ENCODE measurements around the gene SLC5A11. TPM values are rescaled to one million over a fixed set of nuclear protein-coding genes. Genes with fewer than 3 reads are reported as not detected.
"Not testable (repeated sequence)": the region's sequence is repeated elsewhere in the genome, so short reads cannot be mapped to it uniquely, and the experiment has no call there.

The SLC5A11 gene
- total RNA-seq, 1 experiment from 2014 or later = 5.7 TPM

DNA sequence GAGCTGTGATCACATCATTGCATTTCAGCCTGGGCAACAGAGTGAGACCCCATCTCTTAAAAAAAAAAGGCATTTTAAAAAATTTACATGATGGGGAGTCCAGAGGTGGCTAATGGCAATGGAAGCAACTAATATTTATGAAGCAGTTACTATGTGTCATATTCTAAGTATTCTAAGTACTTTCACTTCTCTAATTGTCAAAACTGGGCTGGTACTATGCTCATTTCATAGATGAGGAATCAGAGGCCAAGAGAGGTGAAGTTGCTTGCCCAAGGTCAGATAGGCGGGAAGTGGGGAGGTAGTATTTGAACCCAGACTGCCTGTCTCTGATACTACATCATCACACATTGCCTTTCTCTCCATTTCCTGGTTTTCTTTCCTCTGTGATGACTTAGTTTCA, 50.7 kb downstream of the SLC5A11 start:
- no peak for DNase-seq
- no peaks in the 10 kb centered on the region for H4K20me1 ChIP-seq (ENCODE audit: insufficient read depth)
- H3K79me2 ChIP-seq (ENCODE audit: low read depth) = no peaks in the 10 kb centered on the region
- TF ChIP-seq, protein P1, sequence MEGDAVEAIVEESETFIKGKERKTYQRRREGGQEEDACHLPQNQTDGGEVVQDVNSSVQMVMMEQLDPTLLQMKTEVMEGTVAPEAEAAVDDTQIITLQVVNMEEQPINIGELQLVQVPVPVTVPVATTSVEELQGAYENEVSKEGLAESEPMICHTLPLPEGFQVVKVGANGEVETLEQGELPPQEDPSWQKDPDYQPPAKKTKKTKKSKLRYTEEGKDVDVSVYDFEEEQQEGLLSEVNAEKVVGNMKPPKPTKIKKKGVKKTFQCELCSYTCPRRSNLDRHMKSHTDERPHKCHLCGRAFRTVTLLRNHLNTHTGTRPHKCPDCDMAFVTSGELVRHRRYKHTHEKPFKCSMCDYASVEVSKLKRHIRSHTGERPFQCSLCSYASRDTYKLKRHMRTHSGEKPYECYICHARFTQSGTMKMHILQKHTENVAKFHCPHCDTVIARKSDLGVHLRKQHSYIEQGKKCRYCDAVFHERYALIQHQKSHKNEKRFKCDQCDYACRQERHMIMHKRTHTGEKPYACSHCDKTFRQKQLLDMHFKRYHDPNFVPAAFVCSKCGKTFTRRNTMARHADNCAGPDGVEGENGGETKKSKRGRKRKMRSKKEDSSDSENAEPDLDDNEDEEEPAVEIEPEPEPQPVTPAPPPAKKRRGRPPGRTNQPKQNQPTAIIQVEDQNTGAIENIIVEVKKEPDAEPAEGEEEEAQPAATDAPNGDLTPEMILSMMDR (conservative IDR thresholded peaks at IDR 0.05) = no peak
- no peak for TF ChIP-seq EZH2 (IDR thresholded peaks at IDR 0.05; ENCODE audit: low read depth)
- no TSS peak for BruUV-seq (replicated peaks)
- POLR2A ChIA-PET (ENCODE audit: unreplicated experiment) = no interaction called here
- H3K9me3 ChIP-seq (ENCODE audit: insufficient read depth, low read depth) = no peaks in the 10 kb centered on the region
- H2AFZ ChIP-seq = no peak overlapping the region
- H3F3A ChIP-seq (ENCODE audit: insufficient read depth, low read depth) = no peaks in the 10 kb centered on the region
- intact Hi-C loops (cut with micrococcal nuclease; ENCODE audit: unreplicated experiment) = no loop called here
- CTCF ChIA-PET = no interaction called here
- H3K27ac ChIP-seq = no peak overlapping the region
- no peaks in the 10 kb centered on the region for H3K27me3 ChIP-seq (ENCODE audit: insufficient read depth, low read depth)
- no peak overlapping the region for H3K4me2 ChIP-seq
- no peaks in the 10 kb centered on the region for H3K36me3 ChIP-seq (ENCODE audit: low read depth)
- H3K4me3 ChIP-seq = no peak overlapping the region
- no peaks in the 10 kb centered on the region for H3K4me1 ChIP-seq (replicated peaks; ENCODE audit: insufficient read depth)
- no peaks in the 10 kb centered on the region for H3K9me2 ChIP-seq (ENCODE audit: insufficient read depth)

DNA sequence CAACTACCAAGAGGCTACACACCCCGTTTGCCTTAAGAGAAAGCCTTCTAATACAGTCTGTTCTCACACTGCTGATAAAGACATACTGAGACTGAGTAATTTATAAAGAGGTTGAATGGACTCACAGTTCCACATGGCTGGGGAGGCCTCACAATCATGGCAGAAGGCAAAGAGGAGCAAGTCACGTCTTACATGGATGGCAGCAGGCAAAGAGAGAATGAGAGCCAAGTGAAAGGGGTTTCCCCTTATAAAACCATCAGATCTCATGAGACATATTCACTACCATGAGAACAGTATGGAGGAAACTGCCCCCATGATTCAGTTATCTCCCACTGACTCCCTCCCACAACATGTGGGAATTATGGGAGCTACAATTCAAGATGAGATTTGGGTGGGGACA, 51.8 kb downstream of the SLC5A11 start:
- H3K4me2 ChIP-seq; BruUV-seq (replicated peaks); H3K27ac ChIP-seq; H3K36me3 ChIP-seq (ENCODE audit: low read depth); POLR2A ChIA-PET (ENCODE audit: unreplicated experiment); H3K9me2 ChIP-seq (ENCODE audit: insufficient read depth); H3K4me3 ChIP-seq; H2AFZ ChIP-seq; CTCF ChIA-PET; DNase-seq; intact Hi-C loops (cut with micrococcal nuclease; ENCODE audit: unreplicated experiment); H3K9me3 ChIP-seq (ENCODE audit: insufficient read depth, low read depth); H3K27me3 ChIP-seq (ENCODE audit: insufficient read depth, low read depth); H3K4me1 ChIP-seq (replicated peaks; ENCODE audit: insufficient read depth); H3K79me2 ChIP-seq (ENCODE audit: low read depth); H3F3A ChIP-seq (ENCODE audit: insufficient read depth, low read depth); H4K20me1 ChIP-seq (ENCODE audit: insufficient read depth): not testable (repeated sequence)

- Histone ChIP-seq H2AFZ (no peak overlapping the region), H4K20me1 (ENCODE audit: insufficient read depth) (no peaks in the 10 kb centered on the region), H3K4me3 (no peak overlapping the region), H3K9me2 (ENCODE audit: insufficient read depth) (no peaks in the 10 kb centered on the region), H3F3A (ENCODE audit: insufficient read depth, low read depth) (no peaks in the 10 kb centered on the region), H3K9me3 (ENCODE audit: insufficient read depth, low read depth) (no peaks in the 10 kb centered on the region), H3K27me3 (ENCODE audit: insufficient read depth, low read depth) (no peaks in the 10 kb centered on the region), H3K4me1 (replicated peaks; ENCODE audit: insufficient read depth) (no peaks in the 10 kb centered on the region), H3K79me2 (ENCODE audit: low read depth) (no peaks in the 10 kb centered on the region), H3K36me3 (ENCODE audit: low read depth) (no peaks in the 10 kb centered on the region), H3K4me2 (no peak overlapping the region), H3K27ac (no peak overlapping the region)
- BruUV-seq (replicated peaks) = no TSS peak
- DNase-seq = no peak
- intact Hi-C loops (cut with micrococcal nuclease; ENCODE audit: unreplicated experiment) = loop anchor here (10.0 kb wide), 1 partner anchor 65 kb away; no protein-coding TSS in a partner anchor
- TF ChIP-seq, protein P1 (conservative IDR thresholded peaks at IDR 0.05) = no peak
- no peak for TF ChIP-seq EZH2 (IDR thresholded peaks at IDR 0.05; ENCODE audit: low read depth)
- ChIA-PET CTCF (interaction anchor here (0.5 kb wide), 1 partner anchor 13 kb away, joined by 3 read pairs; no protein-coding TSS in a partner anchor), POLR2A (ENCODE audit: unreplicated experiment) (interaction anchor here (0.6 kb wide), 1 partner anchor 9 kb away, joined by 3 read pairs; no protein-coding TSS in a partner anchor)
Observed at GRCh38 chr16:24900230-24900629, 54.5 kb downstream of the SLC5A11 start.

GRCh38 chr16:24906199-24906808, 60.5 kb downstream of the SLC5A11 start:
- CTCF ChIA-PET = interaction anchor here (0.5 to 0.6 kb wide), 9 partner anchors 8 to 550 kb away, joined by 3 to 8 read pairs (median 5); partner anchors contain the start of gene ARHGAP17
- intact Hi-C loops (cut with micrococcal nuclease; ENCODE audit: unreplicated experiment) = loop anchor here (10.0 kb wide), 1 partner anchor 72 kb away; no protein-coding TSS in a partner anchor
- Histone ChIP-seq H3K36me3 (ENCODE audit: low read depth) (no peaks in the 10 kb centered on the region), H3K4me1 (replicated peaks; ENCODE audit: insufficient read depth) (no peaks in the 10 kb centered on the region), H3K4me2 (no peak overlapping the region), H3K27me3 (ENCODE audit: insufficient read depth, low read depth) (no peaks in the 10 kb centered on the region), H3K9me2 (ENCODE audit: insufficient read depth) (no peaks in the 10 kb centered on the region), H3K79me2 (ENCODE audit: low read depth) (no peaks in the 10 kb centered on the region), H3K27ac (no peak overlapping the region), H3K9me3 (ENCODE audit: insufficient read depth, low read depth) (no peaks in the 10 kb centered on the region), H2AFZ (no peak overlapping the region), H4K20me1 (ENCODE audit: insufficient read depth) (no peaks in the 10 kb centered on the region), H3K4me3 (no peak overlapping the region), H3F3A (ENCODE audit: insufficient read depth, low read depth) (no peaks in the 10 kb centered on the region)
- no TSS peak for BruUV-seq (replicated peaks)
- POLR2A ChIA-PET (ENCODE audit: unreplicated experiment) = no interaction called here
- DNase-seq = peak in 1 of 2 experiments; percentile 6
- no peak for TF ChIP-seq EZH2 (IDR thresholded peaks at IDR 0.05; ENCODE audit: low read depth)
- TF ChIP-seq, protein P1 (conservative IDR thresholded peaks at IDR 0.05) = peak; percentile 69
